Stimulated activated CD8-positive, alpha-beta memory T cell treated with anti-CD3 and anti-CD28 coated beads, Interleukin-15, amount 100 ng/mL, for 4 hours (primary cell): ENCODE measurements around the gene ZNF18.
"Not testable (repeated sequence)": the region's sequence is repeated elsewhere in the genome, so short reads cannot be mapped to it uniquely, and the experiment has no call there.

ENCODE experiments used
- DNase-seq, 2 donors: peaks; one replicate each; pipeline ENCODE4 v3.0.0-alpha.2; 2020; ENCODE audit warnings: low read depth in 2 of 2

The ZNF18 gene

DNA sequence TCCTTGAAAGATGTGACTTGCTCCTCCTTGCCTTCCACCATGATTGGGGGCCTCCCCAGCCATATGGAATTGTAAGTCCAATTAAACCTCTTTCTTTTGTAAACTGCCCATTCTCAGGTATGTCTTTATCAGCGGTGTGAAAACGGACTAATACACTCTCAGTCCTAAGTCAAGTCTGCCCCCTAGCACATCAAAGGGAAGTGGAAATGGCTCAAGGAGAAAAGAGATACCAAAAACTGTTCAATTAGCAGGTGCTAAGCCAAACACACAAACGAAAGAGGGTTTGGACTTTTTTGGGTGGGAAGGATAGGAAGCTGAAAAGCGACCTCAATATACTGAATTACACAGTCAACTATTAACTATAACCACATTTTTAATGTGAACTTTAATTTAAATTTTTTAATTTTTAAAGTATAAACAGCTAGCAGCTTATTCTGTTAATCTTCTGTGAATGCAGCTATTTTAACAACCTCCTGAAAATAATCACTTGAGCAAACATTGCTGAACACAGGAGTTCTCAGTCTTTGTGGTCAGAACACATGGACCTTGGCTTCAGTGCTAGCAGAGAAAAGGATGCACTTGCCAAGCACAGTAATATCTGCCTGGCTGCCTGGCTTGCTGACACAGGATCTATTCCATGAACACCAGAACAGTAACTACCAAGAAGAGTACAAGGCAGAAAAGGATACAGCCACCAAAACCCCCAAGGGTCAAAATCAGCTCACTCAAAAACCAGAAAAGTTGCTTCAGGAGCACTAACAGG is 10.9 kb downstream of the ZNF18 start:
- DNase-seq: no peak

DNA sequence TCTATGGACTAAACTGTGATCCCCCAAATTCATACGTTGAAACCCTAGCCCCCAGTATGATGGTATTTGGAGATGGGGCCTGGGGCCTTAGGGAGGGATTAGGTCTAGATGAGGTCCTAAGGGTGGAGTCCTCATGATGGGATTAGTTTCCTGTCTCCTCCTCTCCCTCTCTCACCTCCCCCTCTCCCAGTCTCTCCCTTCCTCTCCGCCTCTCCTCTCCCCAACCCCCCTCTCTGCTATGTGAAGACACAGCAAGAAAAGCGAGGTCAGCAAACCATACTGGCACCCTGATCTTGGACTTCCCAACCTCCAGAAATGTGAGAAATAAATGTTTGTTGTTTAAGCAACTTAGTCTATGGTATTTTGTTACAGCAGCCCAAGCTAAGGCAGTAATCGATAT is 15.4 kb downstream of the ZNF18 start:
- DNase-seq: no peak

DNA sequence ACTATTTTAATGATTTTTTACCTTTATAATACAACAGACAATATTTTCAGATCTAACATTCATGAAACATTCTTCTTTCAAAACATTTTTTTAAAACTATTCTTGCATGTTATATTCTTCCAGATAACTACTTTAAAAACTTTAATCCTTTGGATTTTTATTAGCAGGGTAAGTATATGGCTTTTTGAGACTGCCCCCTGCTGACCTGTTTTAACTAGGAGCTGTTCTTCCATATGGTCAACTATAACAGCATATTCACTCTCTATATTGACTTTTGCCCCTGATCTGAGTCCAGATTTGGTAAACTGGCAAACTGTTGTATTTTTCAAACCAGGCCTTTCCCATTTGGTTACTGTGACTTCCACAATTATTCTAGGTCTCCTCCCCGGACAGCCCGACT is 16.5 kb downstream of the ZNF18 start:
- DNase-seq: no peak

DNA sequence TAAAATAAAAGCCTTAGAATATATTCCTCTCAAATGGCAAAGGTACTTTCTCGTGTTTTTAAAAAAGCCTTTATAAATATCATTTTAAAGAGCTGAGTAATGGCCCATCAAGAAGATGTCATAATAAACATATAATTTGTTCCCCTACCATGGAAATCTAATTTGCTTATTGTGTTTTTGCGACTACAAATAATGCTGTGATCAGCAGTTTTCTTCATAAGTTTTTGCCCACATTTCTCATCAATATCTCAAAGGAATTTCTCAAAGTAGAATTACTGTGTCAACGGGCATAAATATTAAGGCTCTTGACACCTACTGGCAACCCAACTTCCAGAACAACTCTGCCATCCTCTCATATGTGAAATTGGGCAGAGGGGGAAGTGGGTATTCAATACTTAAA is 17.5 kb downstream of the ZNF18 start:
- DNase-seq: no peak

DNA sequence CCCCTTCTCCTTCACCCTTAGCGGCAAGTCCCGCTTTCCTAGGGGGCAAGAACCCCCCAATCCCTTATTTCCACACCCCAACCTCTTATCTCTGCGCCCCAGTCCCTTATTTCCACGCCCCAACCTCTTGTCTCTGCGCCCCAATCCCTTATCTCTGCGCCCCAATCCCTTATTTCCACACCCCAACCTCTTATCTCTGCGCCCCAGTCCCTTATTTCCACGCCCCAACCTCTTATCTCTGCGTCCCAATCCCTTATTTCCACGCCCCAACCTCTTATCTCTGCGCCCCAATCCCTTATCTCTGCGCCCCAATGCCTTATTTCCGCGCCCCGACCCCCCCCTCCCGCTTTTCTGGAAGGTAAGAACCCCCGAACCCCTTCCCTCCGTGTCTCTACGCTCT is 24.5 kb downstream of the ZNF18 start:
- DNase-seq: not testable (repeated sequence)

DNA sequence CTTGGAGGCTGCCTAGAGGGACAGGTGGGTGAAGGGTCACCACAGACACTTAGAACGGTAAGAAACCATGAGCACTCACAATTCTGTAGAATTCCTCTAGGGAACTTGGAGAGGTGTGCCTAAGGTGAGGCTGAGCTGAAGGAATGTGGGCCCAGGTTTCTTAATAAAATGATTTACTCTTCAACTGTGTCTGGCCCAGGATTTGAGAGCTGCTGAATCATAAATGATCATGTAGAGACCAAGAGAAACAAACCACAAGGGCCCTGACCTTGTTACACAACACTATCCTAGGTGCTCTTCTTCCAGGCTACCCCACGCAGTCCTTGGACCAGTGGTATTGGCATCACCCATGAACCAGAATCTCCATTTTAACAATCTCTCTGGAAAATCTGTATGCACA is 27.7 kb downstream of the ZNF18 start:
- DNase-seq: no peak

DNA sequence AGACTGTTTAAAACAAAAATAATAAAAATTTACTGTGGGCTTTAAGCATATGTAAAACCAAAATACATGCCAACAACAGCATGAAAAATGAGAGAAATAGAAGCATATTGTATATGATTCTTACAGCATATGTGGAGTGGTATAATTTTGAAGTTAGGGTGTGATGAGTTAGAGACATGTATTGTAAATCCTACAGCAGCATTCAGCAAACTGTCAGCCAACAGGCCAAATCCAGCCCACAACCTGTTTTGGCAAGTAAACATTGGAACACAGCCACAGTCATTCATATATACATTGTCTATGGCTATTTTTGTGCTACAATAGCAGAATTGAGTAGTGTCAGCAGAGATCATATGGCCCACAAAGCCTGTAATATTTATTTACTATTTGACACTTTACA is 42.3 kb downstream of the ZNF18 start:
- no peak for DNase-seq

DNA sequence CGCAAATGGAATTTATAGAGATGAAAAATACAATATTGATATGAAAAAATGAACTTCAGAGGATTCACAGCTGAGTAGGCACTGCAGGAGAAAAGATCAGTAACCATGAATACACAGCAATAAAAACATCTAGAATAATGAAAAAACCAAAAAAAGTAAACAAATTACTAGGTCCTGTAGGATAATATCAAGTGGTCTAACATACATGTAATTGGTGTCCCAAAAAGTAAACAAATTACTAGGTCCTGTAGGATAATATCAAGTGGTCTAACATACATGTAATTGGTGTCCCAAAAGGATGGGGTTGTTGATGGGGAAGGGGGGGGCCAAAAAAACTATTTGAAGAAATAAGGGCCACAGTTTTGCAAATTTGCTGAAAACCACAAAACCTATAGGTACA is 43.4 kb downstream of the ZNF18 start:
- no peak for DNase-seq

DNA sequence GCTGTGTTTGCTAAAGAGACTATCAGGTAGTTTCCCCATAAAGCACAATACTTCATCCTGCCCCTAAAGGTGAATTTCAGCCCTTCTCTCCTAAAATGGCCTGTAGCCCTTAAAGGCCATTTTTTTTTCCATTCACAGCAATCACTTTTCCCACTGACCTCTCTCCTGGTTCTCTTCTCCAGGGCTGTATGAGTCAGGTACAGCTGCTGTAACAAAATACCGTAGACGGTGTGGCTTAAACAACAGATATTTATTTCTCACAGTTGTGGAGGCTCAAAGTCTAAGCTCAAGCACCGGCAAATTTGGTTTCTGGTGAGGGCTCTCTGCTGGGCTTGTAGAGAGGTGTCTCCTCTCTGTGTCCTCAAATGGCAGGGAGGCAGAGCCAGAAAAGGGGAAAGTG is 44.7 kb downstream of the ZNF18 start:
- no peak for DNase-seq

DNA sequence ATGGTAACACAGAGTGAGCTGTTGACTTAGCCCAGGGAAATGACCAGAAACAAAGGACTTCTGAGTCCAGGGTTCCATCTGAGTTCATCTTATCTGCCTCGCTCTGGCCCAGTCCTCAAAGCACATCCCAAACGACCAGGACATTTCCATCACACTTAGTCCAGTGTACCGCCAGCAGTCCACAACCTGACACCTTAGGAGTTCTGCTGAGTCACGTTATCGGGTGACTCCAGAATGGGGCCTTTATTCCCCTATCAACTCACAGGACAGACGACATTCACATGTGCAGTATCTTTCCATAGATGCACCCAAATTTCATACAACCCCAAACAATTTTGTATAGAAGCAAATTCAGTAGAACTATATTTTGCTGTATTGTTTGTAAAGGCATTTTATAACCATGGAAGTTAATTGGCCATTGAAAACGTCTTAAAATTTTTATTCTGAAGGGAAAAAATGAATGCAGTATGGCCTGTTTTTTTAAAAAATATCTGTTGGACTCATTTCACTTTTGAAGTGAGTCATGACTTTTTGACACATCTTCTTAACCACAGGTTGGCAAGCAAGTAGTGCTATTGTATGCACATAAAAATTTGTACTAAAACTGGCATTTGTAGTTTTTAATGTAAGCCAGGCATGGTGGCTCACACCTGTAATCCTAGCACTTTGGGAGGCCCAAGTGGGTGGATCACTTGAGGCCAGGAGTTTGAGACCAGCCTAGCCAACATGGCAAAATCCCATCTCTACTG is 46.3 kb downstream of the ZNF18 start:
- no peak for DNase-seq

DNA sequence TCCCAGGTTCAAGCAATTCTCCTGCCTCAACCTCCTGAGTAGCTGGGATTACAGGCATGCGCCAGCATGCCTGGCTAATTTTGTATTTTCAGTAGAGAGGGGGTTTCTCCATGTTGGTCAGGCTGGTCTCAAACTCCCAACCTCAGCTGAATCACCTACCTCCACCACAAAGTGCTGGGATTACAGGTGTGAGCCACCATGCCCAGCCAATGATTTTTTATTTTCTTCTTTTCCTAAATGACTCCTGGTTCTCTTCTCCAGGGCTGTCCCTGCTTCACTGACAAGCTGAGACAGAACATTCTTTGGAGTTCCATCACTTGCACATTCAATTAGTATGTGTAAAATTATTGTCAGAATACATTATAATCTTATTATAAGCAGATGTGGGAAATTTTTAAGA is 47.7 kb downstream of the ZNF18 start:
- not testable (repeated sequence) for DNase-seq

DNA sequence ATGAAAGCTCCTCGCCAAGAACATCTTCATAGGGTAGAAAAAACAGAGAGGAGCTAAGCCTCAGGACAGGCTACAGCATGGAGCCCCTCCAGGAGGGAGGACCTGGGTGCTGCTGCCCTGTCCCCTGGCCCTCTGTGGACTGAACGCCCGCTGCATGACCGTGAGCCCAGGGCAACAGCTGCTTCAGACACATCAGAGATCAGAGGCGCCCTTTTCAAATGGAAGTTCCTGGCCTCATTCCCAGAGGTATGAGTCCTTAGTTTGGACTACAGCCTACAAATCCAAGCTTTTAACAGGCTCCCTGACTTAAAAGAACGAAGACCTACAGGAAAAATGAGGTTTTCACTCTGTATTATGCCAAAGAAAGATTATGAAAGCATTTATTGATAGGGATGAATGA is 48.5 kb downstream of the ZNF18 start:
- DNase-seq: no peak

DNA sequence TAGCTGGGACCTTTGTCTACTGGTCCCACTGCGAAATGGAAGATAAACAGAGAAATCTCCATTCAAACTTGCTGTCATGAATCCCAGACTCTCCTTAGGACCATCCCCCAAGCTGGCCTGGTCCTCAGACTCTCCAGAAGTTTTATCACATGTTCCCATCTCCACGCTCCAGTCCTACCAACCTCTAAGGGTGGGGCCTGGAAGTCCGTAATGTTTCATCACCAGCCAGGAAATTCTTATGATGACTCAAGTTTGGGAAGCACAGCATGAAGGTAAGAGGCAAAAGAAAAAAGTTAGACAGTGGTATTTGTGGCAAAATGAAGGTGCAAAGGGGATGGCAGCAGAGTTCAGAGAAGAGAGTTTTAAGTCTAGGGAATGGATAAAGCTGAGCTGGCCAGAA is 52.7 kb downstream of the ZNF18 start:
- DNase-seq: no peak

DNA sequence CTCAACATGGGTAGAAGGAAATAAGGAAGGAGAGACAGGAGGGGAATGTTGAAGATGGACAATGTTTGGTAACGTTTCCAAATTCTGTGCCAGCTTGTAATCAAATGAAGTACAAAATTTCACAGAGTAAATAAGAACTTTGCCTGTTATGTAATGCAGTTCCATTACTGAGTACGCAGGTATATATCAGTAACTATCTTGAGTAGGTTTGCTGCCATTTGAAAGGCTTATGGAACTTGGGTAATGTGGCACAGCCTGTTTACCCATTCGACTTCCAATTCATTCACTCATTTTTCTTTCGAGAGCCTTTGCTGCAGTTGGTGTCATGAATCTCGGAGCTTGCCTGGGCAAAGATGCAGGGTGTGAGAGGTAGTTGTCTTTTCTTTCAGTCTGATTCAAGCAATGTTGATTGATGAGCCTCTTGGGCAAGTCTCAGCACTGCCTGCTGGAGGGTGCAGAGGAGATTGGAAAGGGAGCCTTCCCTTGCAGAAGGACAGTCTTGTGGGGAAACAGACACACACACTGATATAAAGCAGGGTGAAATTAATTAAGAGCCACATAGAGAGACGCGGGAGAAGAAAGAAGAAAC is 53.4 kb downstream of the ZNF18 start:
- no peak for DNase-seq

DNA sequence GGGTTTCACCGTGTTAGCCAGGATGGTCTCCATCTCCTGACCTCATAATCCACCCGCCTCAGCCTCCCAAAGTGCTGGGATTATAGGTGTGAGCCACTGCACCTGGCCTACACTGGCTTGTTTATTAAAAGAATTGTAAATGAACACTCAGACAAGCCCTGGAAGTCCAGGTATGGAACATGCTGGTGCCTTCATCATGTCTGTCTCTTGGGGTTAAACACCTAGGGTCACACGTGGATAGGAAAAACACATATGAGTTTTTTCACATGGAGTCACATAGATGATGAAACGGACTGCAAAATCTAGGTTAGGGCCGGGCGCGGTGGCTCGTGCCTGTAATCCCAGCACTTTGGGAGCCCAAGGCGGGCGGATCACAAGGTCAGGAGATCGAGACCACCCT is 54.2 kb downstream of the ZNF18 start:
- not testable (repeated sequence) for DNase-seq

DNA sequence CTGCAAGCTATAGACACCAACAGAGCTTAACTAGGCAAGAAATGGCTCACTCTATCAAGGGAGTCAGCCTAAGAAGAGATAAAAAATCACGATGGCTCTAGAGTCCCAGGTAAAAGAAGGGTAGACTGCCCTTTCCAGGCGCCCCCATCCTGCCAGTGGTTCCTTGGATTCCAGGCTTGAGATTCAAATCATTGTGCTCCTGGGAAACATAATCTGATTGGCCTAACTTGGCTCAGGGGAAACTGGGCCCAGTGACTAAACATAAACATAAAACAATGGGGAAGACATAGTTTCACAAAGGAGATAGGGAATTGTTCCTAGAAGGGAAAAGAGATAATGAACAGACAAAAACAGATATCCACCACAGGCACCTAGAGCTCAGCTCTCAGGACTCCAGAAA is 56.4 kb downstream of the ZNF18 start:
- no peak for DNase-seq

DNA sequence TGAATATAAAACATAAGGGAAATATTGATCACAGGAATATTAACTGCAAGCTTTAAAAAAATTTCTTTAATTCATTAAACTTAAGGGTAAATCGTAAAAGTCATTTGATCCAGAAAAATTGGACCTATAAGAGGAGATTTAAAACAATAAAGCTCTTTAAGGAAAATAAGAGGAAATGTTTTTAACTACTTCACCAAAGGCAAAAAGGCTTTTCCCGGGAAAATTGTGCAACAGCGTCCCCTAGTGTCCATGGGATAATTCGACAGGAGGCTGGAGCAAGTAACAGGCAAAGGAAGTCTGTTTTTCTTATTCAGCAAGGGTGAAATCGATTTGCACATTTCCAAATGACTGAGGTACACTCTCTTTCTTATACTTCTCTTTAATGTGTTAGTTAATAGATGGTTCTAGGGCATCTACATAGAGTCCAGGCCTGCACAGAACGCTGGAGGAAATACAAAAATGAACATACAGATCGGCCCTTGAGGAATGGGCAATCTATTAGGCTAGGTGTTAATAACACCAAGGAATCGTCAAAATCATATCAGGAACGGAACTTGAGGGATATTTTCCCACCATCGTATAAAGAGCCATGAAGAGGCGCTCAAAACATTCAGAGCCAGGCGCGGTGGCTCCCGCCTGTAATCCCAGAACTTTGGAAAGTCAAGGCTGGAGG is 61.4 kb downstream of the ZNF18 start:
- DNase-seq: no peak

DNA sequence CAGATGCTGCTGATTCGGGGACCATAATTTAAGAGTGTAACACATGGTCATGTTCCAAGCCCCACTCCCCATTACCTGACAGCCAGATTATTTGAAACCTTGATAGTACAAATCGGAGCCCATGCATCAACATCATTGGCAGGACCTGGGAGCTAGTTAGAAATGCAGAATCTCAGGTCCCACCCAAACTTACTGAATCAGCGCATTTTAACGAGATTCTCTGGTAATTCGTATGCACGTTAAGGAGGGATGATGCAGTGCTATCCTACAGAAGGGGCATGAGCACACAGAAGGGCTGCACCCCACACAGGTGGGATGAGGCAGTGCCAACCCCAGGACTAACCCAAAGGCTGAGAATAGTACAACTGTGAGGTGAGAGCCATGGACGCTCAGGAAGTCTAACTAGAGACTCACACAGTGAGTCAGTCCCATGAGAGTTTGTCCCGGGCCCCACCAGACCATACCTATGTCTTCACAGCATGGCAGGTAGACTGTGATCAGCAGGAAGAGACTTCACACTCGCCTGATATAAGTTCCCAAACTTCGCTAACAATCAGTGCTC is 64.9 kb downstream of the ZNF18 start:
- no peak for DNase-seq

DNA sequence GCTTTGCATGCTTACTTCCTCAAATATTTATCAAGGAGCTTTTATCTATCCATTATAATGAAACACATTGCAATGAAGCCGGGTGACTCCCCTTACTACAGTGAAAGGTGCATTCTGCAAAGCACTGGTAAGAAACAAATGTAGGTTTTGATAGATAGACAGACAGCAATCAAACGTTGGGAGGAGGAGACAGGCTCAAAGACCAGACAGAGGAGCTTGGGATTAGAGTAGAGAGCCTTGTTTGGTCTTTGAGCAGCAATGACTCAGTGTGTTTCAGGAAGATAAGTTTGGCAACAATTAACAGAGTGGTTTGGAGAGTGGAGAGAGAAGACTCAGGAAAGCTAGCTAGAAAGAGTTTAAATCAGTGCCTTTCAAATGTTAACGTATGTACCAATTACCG is 68.8 kb downstream of the ZNF18 start:
- DNase-seq: no peak
